Measurements from ENCODE around the gene FAM9B.

Gene FAM9B

GRCh38 chrX:9033989-9034388 is at the start of gene FAM9B:
FAM9B (minus strand) TSS chrX:9034127; CDS start chrX:9032986, 1,141 bp downstream.
- Histone ChIP-seq H3K4me3 (ENCODE audit: low read depth in 1 of 2, low read length in 2 of 2) (no peak within 1 kb of the TSS), H3K9me3 (ENCODE audit: control insufficient read depth in 1 of 2, low read length in 2 of 2) (no peaks in the 10 kb centered on the region), H3K27me3 (ENCODE audit: low read depth, low read length) (no peaks in the 10 kb centered on the region), H3K27ac (ENCODE audit: low read length) (no peak within 1 kb of the TSS), H3K36me3 (ENCODE audit: control insufficient read depth in 1 of 2, insufficient read depth in 2 of 2, low read length in 2 of 2) (no peaks in the 10 kb centered on the region), H3K4me1 (ENCODE audit: control insufficient read depth in 1 of 2, insufficient read depth in 2 of 2, low read length in 2 of 2) (no peaks in the 10 kb centered on the region)

- H3K9me3 ChIP-seq (ENCODE audit: control insufficient read depth in 1 of 2, low read length in 2 of 2): no peaks in the 10 kb centered on the region
- H3K36me3 ChIP-seq (ENCODE audit: control insufficient read depth in 1 of 2, insufficient read depth in 2 of 2, low read length in 2 of 2): no peaks in the 10 kb centered on the region
- no peaks in the 10 kb centered on the region for H3K4me1 ChIP-seq (ENCODE audit: control insufficient read depth in 1 of 2, insufficient read depth in 2 of 2, low read length in 2 of 2)
- H3K4me3 ChIP-seq (ENCODE audit: low read depth in 1 of 2, low read length in 2 of 2): no peak overlapping the region
- no peak overlapping the region for H3K27ac ChIP-seq (ENCODE audit: low read length)
- H3K27me3 ChIP-seq (ENCODE audit: low read depth, low read length): no peaks in the 10 kb centered on the region
These were observed 47.3 kb upstream of the FAM9B start for GRCh38 chrX:9081271-9081670.

GRCh38 chrX:9074326-9074725 is 40.4 kb upstream of the FAM9B start:
- Histone ChIP-seq H3K9me3 (ENCODE audit: control insufficient read depth in 1 of 2, low read length in 2 of 2) (no peaks in the 10 kb centered on the region), H3K4me1 (ENCODE audit: control insufficient read depth in 1 of 2, insufficient read depth in 2 of 2, low read length in 2 of 2) (no peaks in the 10 kb centered on the region), H3K27me3 (ENCODE audit: low read depth, low read length) (no peaks in the 10 kb centered on the region), H3K36me3 (ENCODE audit: control insufficient read depth in 1 of 2, insufficient read depth in 2 of 2, low read length in 2 of 2) (no peaks in the 10 kb centered on the region), H3K4me3 (ENCODE audit: low read depth in 1 of 2, low read length in 2 of 2) (no peak overlapping the region), H3K27ac (ENCODE audit: low read length) (no peak overlapping the region)

- Histone ChIP-seq H3K27ac (ENCODE audit: low read length) (no peak overlapping the region), H3K4me1 (ENCODE audit: control insufficient read depth in 1 of 2, insufficient read depth in 2 of 2, low read length in 2 of 2) (peaks cover 0 to 9% of the 10 kb centered on the region in 2 donors), H3K27me3 (ENCODE audit: low read depth, low read length) (no peaks in the 10 kb centered on the region), H3K4me3 (ENCODE audit: low read depth in 1 of 2, low read length in 2 of 2) (no peak overlapping the region), H3K36me3 (ENCODE audit: control insufficient read depth in 1 of 2, insufficient read depth in 2 of 2, low read length in 2 of 2) (no peaks in the 10 kb centered on the region), H3K9me3 (ENCODE audit: control insufficient read depth in 1 of 2, low read length in 2 of 2) (no peaks in the 10 kb centered on the region)
These were observed 38.4 kb upstream of the FAM9B start for GRCh38 chrX:9072281-9072680.

GRCh38 chrX:9071031-9071650 is 37.2 kb upstream of the FAM9B start:
- Histone ChIP-seq H3K36me3 (ENCODE audit: control insufficient read depth in 1 of 2, insufficient read depth in 2 of 2, low read length in 2 of 2) (no peaks in the 10 kb centered on the region), H3K4me3 (ENCODE audit: low read depth in 1 of 2, low read length in 2 of 2) (no peak overlapping the region), H3K4me1 (ENCODE audit: control insufficient read depth in 1 of 2, insufficient read depth in 2 of 2, low read length in 2 of 2) (peaks cover 0 to 9% of the 10 kb centered on the region in 2 donors), H3K9me3 (ENCODE audit: control insufficient read depth in 1 of 2, low read length in 2 of 2) (no peaks in the 10 kb centered on the region), H3K27me3 (ENCODE audit: low read depth, low read length) (no peaks in the 10 kb centered on the region), H3K27ac (ENCODE audit: low read length) (no peak overlapping the region)

DNA sequence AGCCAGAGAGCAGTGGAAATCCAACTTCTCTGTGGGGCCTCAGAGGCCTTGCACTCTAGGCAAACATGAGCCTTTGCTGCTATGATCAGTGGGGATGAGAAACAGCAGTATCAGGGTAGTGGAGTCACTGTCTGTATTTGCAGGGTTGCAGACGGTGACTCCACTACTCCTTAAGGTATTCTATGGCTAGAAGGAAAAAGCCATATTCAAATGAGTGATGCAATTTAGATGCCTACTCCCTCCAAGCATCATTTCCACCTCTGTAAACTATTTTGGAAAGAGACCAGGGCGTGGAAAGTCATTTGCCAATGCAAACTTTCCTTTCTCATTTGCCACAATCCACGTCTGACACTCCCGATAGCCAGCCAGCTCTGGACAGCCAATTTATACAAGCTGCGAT is 35.6 kb upstream of the FAM9B start:
- peaks cover 0 to 9% of the 10 kb centered on the region in 2 donors for H3K4me1 ChIP-seq (ENCODE audit: control insufficient read depth in 1 of 2, insufficient read depth in 2 of 2, low read length in 2 of 2)
- no peak overlapping the region for H3K27ac ChIP-seq (ENCODE audit: low read length)
- H3K36me3 ChIP-seq (ENCODE audit: control insufficient read depth in 1 of 2, insufficient read depth in 2 of 2, low read length in 2 of 2): no peaks in the 10 kb centered on the region
- H3K9me3 ChIP-seq (ENCODE audit: control insufficient read depth in 1 of 2, low read length in 2 of 2): no peaks in the 10 kb centered on the region
- H3K27me3 ChIP-seq (ENCODE audit: low read depth, low read length): no peaks in the 10 kb centered on the region
- no peak overlapping the region for H3K4me3 ChIP-seq (ENCODE audit: low read depth in 1 of 2, low read length in 2 of 2)

DNA sequence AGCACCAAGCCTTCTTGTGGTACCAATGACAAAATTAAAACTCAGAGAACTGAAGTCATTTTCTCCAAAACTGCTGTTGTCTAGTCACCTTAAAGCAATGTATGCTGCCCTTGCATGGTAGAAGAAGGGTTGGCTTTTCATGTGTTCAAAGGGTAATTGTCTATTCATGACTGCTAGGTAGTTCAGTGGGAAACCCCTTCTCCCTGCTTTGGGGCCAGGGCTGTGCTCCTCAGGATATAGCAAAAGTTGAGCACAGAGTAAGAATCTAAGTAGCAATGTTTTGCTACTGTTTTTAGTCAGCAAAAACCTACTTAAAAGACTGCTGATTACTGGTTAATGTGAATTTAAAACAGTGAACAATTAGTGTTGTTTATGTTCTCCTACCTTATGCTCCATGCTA is 30.8 kb upstream of the FAM9B start:
- H3K4me1 ChIP-seq (ENCODE audit: control insufficient read depth in 1 of 2, insufficient read depth in 2 of 2, low read length in 2 of 2): peaks cover 0 to 9% of the 10 kb centered on the region in 2 donors

DNA sequence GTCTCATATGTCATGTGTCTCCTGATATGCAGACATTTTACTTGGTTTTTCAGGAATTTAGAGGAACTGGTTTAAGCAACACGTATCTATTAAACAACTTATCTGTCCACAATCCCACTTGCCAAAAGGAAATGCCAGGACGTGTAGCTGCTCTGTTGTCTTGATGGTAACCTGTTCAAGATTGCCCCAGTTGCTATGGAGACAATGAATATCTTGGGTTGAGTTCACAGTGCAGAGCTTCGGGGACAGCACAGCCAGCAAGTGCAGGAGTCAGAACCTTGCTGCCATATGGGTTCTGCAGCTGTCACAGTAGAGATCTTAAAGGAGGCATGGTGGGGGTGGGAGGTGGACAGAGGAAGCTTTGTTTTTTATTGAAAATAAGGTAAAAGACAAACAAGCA is 28.7 kb upstream of the FAM9B start:
- H3K27ac ChIP-seq (ENCODE audit: low read length): no peak overlapping the region
- H3K36me3 ChIP-seq (ENCODE audit: control insufficient read depth in 1 of 2, insufficient read depth in 2 of 2, low read length in 2 of 2): no peaks in the 10 kb centered on the region
- no peaks in the 10 kb centered on the region for H3K27me3 ChIP-seq (ENCODE audit: low read depth, low read length)
- H3K4me3 ChIP-seq (ENCODE audit: low read depth in 1 of 2, low read length in 2 of 2): no peak overlapping the region
- no peaks in the 10 kb centered on the region for H3K9me3 ChIP-seq (ENCODE audit: control insufficient read depth in 1 of 2, low read length in 2 of 2)
- H3K4me1 ChIP-seq (ENCODE audit: control insufficient read depth in 1 of 2, insufficient read depth in 2 of 2, low read length in 2 of 2): peaks cover 0 to under 1% of the 10 kb centered on the region in 2 donors

More for the DNA sequence above, 30.8 kb upstream of the FAM9B start:
- Histone ChIP-seq H3K27me3 (ENCODE audit: low read depth, low read length) (no peaks in the 10 kb centered on the region), H3K27ac (ENCODE audit: low read length) (no peak overlapping the region), H3K36me3 (ENCODE audit: control insufficient read depth in 1 of 2, insufficient read depth in 2 of 2, low read length in 2 of 2) (no peaks in the 10 kb centered on the region), H3K9me3 (ENCODE audit: control insufficient read depth in 1 of 2, low read length in 2 of 2) (no peaks in the 10 kb centered on the region), H3K4me3 (ENCODE audit: low read depth in 1 of 2, low read length in 2 of 2) (no peak overlapping the region)

DNA sequence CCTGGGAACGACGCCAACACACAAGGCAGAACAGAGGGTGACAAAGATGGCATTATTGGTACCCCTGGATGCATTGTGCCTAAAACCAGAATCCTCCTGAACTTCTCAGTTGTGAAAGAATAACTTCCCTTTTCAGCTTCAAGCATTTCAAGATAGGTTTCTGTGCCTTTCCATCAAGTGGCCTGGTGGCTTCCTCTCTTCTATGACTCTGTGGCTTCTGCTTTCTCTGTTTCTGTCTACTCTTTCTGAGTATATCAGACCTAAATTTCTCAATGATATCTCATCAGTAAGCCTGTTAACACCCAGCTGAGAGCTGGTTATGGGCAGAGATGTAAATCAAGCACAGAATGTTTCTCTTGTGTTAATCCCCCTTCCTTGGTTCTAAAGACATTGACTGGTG is 21.4 kb upstream of the FAM9B start:
- no peaks in the 10 kb centered on the region for H3K9me3 ChIP-seq (ENCODE audit: control insufficient read depth in 1 of 2, low read length in 2 of 2)
- no peaks in the 10 kb centered on the region for H3K27me3 ChIP-seq (ENCODE audit: low read depth, low read length)
- H3K27ac ChIP-seq (ENCODE audit: low read length): no peak overlapping the region
- H3K4me3 ChIP-seq (ENCODE audit: low read depth in 1 of 2, low read length in 2 of 2): no peak overlapping the region
- H3K4me1 ChIP-seq (ENCODE audit: control insufficient read depth in 1 of 2, insufficient read depth in 2 of 2, low read length in 2 of 2): no peaks in the 10 kb centered on the region
- no peaks in the 10 kb centered on the region for H3K36me3 ChIP-seq (ENCODE audit: control insufficient read depth in 1 of 2, insufficient read depth in 2 of 2, low read length in 2 of 2)

DNA sequence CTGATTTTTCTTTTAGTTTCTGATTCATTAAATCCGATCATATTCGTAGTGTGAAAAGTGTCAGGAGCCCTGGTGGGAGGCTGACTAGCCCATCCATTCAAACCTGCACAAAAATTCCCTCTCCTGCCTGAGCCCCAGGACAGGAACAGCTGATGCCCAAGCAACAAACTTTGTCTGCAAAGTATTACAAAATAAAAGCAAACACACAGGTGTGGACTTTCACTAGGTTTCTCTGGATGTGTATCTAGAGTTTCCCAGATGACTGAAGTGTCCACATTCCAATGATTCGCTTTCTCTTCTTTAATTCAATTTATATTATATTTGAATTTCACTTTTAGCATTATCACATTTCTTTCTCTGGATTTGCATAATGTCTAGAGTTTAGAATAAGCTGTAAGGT is 18.2 kb upstream of the FAM9B start:
- H3K4me3 ChIP-seq (ENCODE audit: low read depth in 1 of 2, low read length in 2 of 2): no peak overlapping the region

DNA sequence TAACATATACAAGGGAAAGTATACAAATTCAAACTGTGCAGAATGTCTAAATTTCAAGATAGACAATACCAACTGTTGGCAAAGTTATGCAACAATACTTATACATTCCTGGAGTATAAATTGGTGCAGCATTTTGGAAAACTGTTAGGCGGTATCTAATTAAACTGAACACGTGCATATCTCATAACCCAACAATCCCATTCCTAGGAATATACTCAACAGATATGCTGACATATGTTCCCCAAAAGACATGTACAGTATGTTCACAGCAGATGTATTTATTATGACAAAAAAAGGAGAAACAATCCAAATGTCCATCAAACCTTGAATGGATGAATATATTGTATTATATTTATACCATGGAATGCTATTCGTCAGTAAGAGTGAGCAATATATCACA is 16.4 kb upstream of the FAM9B start:
- Histone ChIP-seq H3K27ac (ENCODE audit: low read length) (no peak overlapping the region), H3K27me3 (ENCODE audit: low read depth, low read length) (no peaks in the 10 kb centered on the region), H3K9me3 (ENCODE audit: control insufficient read depth in 1 of 2, low read length in 2 of 2) (no peaks in the 10 kb centered on the region), H3K36me3 (ENCODE audit: control insufficient read depth in 1 of 2, insufficient read depth in 2 of 2, low read length in 2 of 2) (no peaks in the 10 kb centered on the region), H3K4me1 (ENCODE audit: control insufficient read depth in 1 of 2, insufficient read depth in 2 of 2, low read length in 2 of 2) (no peaks in the 10 kb centered on the region), H3K4me3 (ENCODE audit: low read depth in 1 of 2, low read length in 2 of 2) (no peak overlapping the region)

More for the DNA sequence above, 18.2 kb upstream of the FAM9B start:
- Histone ChIP-seq H3K36me3 (ENCODE audit: control insufficient read depth in 1 of 2, insufficient read depth in 2 of 2, low read length in 2 of 2) (no peaks in the 10 kb centered on the region), H3K4me1 (ENCODE audit: control insufficient read depth in 1 of 2, insufficient read depth in 2 of 2, low read length in 2 of 2) (no peaks in the 10 kb centered on the region), H3K27ac (ENCODE audit: low read length) (no peak overlapping the region), H3K27me3 (ENCODE audit: low read depth, low read length) (no peaks in the 10 kb centered on the region), H3K9me3 (ENCODE audit: control insufficient read depth in 1 of 2, low read length in 2 of 2) (no peaks in the 10 kb centered on the region)

- no peak overlapping the region for H3K4me3 ChIP-seq (ENCODE audit: low read depth in 1 of 2, low read length in 2 of 2)
These were observed 14.9 kb upstream of the FAM9B start for GRCh38 chrX:9048801-9049200.

More at GRCh38 chrX:9048801-9049200, 14.9 kb upstream of the FAM9B start:
- Histone ChIP-seq H3K27ac (ENCODE audit: low read length) (no peak overlapping the region), H3K36me3 (ENCODE audit: control insufficient read depth in 1 of 2, insufficient read depth in 2 of 2, low read length in 2 of 2) (no peaks in the 10 kb centered on the region), H3K4me1 (ENCODE audit: control insufficient read depth in 1 of 2, insufficient read depth in 2 of 2, low read length in 2 of 2) (no peaks in the 10 kb centered on the region), H3K9me3 (ENCODE audit: control insufficient read depth in 1 of 2, low read length in 2 of 2) (no peaks in the 10 kb centered on the region), H3K27me3 (ENCODE audit: low read depth, low read length) (no peaks in the 10 kb centered on the region)
